Measurements from ENCODE around the gene LRRC26.
A peak's percentile ranks its signal among the peaks of the same experiment; 100 is the strongest.
"Not testable (repeated sequence)": the region's sequence is repeated elsewhere in the genome, so short reads cannot be mapped to it uniquely, and the experiment has no call there.

The LRRC26 gene

DNA sequence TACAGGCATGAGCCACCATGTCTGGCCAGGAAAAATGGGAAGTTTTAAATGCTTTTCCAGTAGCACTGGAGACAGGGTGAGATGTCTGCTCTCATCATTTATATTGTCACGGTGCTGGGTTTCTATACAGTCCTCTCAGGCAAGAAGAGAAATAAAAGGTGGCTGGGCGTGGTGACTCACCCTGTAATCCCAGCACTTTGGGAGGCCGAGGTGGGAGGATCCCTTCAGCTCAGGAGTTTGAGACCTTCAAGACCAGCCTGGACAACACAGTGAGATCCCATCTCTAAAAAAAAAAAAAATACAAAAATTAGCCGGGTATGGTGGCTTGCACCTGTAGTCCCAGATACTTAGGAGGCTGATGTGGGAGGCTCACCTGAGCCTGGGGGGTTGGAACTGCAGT is 35.7 kb downstream of the LRRC26 start:
- Histone ChIP-seq H3K27me3 (replicated peaks; ENCODE audit: control insufficient read depth, insufficient read depth, low read length, poor library complexity, severe bottlenecking) (peaks cover 20% of the 10 kb centered on the region), H3K9me3 (ENCODE audit: control insufficient read depth, low read length) (peaks cover 13% of the 10 kb centered on the region), H3K4me1 (ENCODE audit: control insufficient read depth, insufficient read depth, low read length, poor library complexity, severe bottlenecking) (peaks cover 6% of the 10 kb centered on the region), H3K27ac (ENCODE audit: insufficient read depth, low read length, poor library complexity, severe bottlenecking) (no peak overlapping the region), H3K4me3 (ENCODE audit: insufficient read depth, low read depth, low read length, poor library complexity, severe bottlenecking) (no peak overlapping the region), H3K36me3 (ENCODE audit: control insufficient read depth, insufficient read depth, low read length) (no peaks in the 10 kb centered on the region)
- DNase-seq = no peak

DNA sequence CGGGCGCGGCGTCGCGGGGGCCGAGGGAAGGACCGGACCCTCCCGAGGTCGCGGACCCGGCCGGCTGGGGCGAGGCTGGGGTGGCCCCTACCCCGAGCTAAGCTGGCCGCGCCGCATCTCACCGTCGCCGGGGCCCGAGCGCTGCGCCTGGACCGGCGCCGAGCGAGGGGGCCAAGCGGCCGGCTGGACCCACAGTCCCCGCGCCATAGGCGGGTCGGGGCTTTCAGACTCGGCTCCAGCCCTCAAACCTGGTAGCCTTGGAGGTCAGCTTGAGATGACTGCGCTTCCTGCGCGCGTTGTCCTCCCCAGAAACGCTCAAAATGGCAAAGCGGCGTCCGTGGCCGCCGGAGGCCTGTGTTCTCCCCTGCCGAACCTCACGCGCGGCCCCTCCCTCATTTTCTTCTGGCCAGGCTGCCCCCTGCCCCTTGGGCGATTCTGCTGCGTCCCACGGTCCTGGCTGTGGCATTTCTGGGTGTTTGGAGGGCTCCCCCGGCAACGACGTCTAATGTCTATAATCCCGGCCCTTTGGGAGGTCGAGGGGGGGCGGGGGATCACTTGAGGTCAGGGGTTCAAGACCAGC is 39.6 kb downstream of the LRRC26 start:
- peak overlapping the region; percentile 60 for H3K4me3 ChIP-seq (ENCODE audit: insufficient read depth, low read depth, low read length, poor library complexity, severe bottlenecking)
- peaks cover 13% of the 10 kb centered on the region for H3K9me3 ChIP-seq (ENCODE audit: control insufficient read depth, low read length)
- DNase-seq = no peak
- peaks cover 28% of the 10 kb centered on the region for H3K4me1 ChIP-seq (ENCODE audit: control insufficient read depth, insufficient read depth, low read length, poor library complexity, severe bottlenecking)
- H3K36me3 ChIP-seq (ENCODE audit: control insufficient read depth, insufficient read depth, low read length) = no peaks in the 10 kb centered on the region
- peak overlapping the region; percentile 77 for H3K27ac ChIP-seq (ENCODE audit: insufficient read depth, low read length, poor library complexity, severe bottlenecking)
- H3K27me3 ChIP-seq (replicated peaks; ENCODE audit: control insufficient read depth, insufficient read depth, low read length, poor library complexity, severe bottlenecking) = no peaks in the 10 kb centered on the region

DNA sequence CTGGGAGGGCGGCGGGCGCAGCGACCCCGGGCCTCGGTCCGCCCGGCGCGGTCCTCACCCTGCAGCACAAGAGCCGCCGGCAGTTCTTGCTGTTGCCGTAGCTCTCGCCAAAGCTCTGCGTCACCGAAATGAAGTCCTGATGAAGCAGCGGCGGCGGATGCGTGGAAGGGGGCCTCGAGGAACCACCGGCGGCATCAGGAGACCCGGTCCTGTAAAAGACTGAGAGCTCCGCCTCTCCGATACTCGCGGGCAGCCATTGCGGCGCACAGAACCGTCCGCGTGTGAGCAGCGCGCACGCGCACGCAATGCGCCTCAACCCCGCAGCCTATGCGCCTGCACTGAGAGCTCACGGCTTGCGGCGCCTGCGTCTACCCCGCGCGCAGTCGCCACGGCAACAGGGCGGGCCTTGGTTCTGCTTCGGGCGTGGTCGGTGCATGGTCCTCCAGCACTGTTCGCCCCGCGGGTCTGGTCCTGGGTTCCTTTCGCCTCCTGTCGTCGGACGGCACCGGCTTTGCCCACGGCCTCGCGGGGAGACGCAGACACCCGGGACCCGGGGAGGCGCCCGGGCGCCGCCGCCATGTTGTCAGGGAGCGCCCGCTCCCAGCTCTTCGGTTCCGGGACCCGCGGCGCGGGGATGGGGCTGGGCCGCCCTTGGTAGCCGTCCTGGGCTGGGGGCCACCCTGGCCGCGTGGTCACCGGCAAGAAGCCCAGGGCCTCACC is 40.2 kb downstream of the LRRC26 start:
- no peaks in the 10 kb centered on the region for H3K36me3 ChIP-seq (ENCODE audit: control insufficient read depth, insufficient read depth, low read length)
- H3K27ac ChIP-seq (ENCODE audit: insufficient read depth, low read length, poor library complexity, severe bottlenecking) = peak overlapping the region; percentile 77
- H3K4me3 ChIP-seq (ENCODE audit: insufficient read depth, low read depth, low read length, poor library complexity, severe bottlenecking) = peak overlapping the region; percentile 60
- no peaks in the 10 kb centered on the region for H3K27me3 ChIP-seq (replicated peaks; ENCODE audit: control insufficient read depth, insufficient read depth, low read length, poor library complexity, severe bottlenecking)
- peak; percentile 75 to 82 (median 82) for DNase-seq
- peaks cover 28% of the 10 kb centered on the region for H3K4me1 ChIP-seq (ENCODE audit: control insufficient read depth, insufficient read depth, low read length, poor library complexity, severe bottlenecking)
- H3K9me3 ChIP-seq (ENCODE audit: control insufficient read depth, low read length) = peaks cover 13% of the 10 kb centered on the region

DNA sequence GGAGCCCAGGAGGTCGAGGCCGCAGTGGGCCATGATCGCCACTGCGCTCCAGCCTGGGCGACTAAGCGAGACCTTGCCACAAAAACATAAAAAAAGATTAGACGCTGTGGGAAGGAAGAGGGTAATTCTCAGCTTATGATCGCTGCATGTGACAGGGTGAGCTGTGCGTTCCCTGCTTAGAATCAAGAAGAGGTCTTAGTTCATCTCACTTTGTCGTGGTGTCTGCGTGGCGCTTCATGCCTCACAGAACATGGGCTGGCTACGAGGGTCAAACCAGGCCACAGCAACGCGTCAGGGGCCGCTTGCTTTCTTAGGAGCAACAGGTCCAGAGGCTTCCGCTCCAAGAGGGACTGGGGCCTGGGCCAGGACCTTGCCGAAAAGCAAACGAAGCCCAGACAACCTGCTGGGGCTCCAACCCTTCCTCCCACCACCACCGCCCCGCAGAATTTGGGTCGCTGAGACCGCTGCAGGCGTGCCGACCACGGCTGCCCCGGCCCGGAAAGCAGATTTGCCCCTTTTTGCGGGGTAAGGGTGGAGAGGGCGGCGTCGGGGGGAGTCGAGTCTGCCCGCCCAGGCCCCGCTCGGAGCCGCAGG is 40.9 kb downstream of the LRRC26 start:
- no peaks in the 10 kb centered on the region for H3K27me3 ChIP-seq (replicated peaks; ENCODE audit: control insufficient read depth, insufficient read depth, low read length, poor library complexity, severe bottlenecking)
- DNase-seq = no peak
- H3K36me3 ChIP-seq (ENCODE audit: control insufficient read depth, insufficient read depth, low read length) = no peaks in the 10 kb centered on the region
- H3K4me1 ChIP-seq (ENCODE audit: control insufficient read depth, insufficient read depth, low read length, poor library complexity, severe bottlenecking) = peaks cover 28% of the 10 kb centered on the region
- peak overlapping the region; percentile 60 for H3K4me3 ChIP-seq (ENCODE audit: insufficient read depth, low read depth, low read length, poor library complexity, severe bottlenecking)
- H3K27ac ChIP-seq (ENCODE audit: insufficient read depth, low read length, poor library complexity, severe bottlenecking) = peak overlapping the region; percentile 77
- H3K9me3 ChIP-seq (ENCODE audit: control insufficient read depth, low read length) = peaks cover 13% of the 10 kb centered on the region

DNA sequence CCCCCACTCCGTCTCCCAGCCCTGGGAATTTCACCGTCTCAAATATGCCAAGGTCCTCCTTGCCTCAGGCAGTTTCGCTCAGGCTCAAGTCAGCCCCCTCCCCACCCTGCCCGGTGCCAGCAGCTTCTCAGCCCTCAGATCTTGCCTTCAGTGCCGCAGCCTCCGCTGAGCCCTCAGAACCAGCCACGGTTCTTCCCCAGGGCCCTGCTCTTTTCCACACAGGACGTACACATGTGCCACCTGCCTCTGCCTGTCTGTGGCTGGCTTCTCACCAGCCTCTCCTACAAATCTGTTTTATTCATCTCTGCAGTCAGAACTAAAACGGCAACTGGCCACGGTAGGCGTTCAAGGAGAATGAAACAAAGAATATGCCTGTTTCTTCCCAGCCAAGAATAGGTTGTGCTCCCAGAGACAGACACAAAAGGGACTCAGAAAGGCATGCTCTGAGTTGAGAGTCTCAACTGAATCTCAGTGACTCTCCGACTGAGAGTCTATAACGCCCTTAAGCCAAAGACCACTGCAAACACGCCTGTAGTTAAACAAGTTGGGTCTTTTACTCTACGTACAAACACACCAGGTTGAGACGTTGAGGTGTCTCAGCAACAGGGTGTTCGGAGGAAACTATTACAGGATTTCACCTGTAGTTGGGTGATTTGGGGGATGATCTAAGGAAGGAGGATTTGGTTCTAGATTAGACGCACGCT is 41.5 kb downstream of the LRRC26 start:
- DNase-seq = no peak
- H3K27me3 ChIP-seq (replicated peaks; ENCODE audit: control insufficient read depth, insufficient read depth, low read length, poor library complexity, severe bottlenecking) = no peaks in the 10 kb centered on the region
- peak overlapping the region; percentile 77 for H3K27ac ChIP-seq (ENCODE audit: insufficient read depth, low read length, poor library complexity, severe bottlenecking)
- H3K36me3 ChIP-seq (ENCODE audit: control insufficient read depth, insufficient read depth, low read length) = no peaks in the 10 kb centered on the region
- H3K4me1 ChIP-seq (ENCODE audit: control insufficient read depth, insufficient read depth, low read length, poor library complexity, severe bottlenecking) = peaks cover 28% of the 10 kb centered on the region
- H3K4me3 ChIP-seq (ENCODE audit: insufficient read depth, low read depth, low read length, poor library complexity, severe bottlenecking) = peak overlapping the region; percentile 60
- peaks cover 13% of the 10 kb centered on the region for H3K9me3 ChIP-seq (ENCODE audit: control insufficient read depth, low read length)

DNA sequence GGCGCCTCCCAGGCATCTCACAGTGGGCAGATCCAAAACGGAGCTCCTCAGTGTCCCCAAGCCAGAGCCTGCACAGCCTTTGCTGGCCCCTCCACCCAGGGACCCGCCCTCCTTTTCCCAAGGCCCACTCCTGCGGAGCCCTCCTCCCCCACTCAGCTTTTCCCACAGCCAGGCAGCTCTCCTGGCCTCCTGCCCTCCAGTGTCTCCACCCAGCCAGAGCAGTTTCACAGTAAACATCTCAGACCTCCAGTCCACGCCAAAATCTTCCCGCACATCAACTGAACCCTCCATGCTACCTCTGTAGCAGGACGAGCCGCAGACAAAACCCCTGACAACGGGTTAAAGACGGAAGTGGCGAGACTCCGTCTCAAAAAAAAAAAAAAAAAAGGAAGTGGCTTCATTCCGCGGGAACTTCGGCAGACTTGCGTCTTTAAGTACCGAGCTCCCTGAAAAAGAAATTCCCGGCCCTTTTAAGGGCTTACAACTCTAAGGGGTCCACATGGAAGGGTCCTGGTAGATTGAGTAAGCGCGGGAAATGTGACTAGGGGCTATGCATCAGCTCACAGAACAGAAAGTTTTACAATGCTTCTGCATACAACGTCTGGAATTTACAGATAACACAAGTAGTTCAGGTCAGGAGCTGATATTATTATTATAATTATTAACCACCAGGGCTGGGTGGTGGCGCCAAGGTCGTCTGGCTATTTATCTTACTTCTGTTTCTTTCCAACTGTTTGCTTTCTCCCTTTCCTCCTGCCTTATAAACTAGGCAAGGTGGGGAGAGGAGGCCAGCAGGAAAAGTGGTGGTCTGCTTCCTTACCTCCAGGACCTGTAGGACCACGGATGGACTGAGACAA is 42.3 kb downstream of the LRRC26 start:
- H3K27ac ChIP-seq (ENCODE audit: insufficient read depth, low read length, poor library complexity, severe bottlenecking) = peak overlapping the region; percentile 77
- no peaks in the 10 kb centered on the region for H3K36me3 ChIP-seq (ENCODE audit: control insufficient read depth, insufficient read depth, low read length)
- peaks cover 28% of the 10 kb centered on the region for H3K4me1 ChIP-seq (ENCODE audit: control insufficient read depth, insufficient read depth, low read length, poor library complexity, severe bottlenecking)
- peaks cover 13% of the 10 kb centered on the region for H3K9me3 ChIP-seq (ENCODE audit: control insufficient read depth, low read length)
- H3K27me3 ChIP-seq (replicated peaks; ENCODE audit: control insufficient read depth, insufficient read depth, low read length, poor library complexity, severe bottlenecking) = no peaks in the 10 kb centered on the region
- H3K4me3 ChIP-seq (ENCODE audit: insufficient read depth, low read depth, low read length, poor library complexity, severe bottlenecking) = peak overlapping the region; percentile 60
- DNase-seq = peak in 1 of 3 donors; percentile 34

DNA sequence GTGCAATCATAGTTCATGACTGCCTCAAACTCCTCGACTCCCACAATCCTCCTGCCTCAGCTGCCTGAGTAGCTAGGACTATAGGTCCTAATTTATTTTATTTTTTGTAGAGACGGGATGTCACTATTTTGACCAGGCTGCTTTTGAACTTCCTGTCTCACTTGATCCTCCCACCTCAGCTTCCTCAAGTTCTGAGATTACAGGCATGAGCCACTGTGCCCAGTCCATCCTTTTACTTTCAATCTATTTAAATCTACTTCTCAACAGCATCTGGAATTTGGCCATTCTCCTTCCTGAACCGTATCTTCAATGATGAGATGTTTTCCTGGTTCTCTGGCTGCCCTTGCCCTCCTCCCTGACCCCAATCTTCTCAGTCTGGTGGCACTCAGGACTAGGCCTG is 43.1 kb downstream of the LRRC26 start:
- peak overlapping the region; percentile 60 for H3K4me3 ChIP-seq (ENCODE audit: insufficient read depth, low read depth, low read length, poor library complexity, severe bottlenecking)

DNA sequence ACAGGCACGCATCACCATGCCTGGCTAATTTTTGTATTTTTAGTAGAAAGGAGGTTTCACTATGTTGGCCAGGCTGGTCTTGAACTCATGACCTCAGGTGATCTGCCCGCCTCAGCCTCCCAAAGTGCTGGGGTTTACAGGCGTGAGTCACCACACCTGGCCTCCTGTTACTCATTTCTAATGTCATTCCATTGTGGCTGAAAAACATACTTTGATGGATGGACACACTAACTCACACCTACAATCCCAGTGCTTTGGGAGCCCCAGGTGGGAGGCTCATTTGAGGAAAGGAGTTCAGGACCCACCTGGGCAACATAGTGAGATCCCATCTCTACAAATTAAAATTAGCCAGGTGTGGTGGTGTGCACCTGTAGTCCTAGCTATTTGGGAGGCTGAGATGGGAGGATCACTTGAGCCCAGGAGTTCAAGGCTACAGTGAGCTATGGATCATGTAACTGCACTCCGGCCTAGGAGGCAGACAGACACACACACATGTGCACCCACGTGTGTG is 45.8 kb downstream of the LRRC26 start:
- not testable (repeated sequence) for H3K36me3 ChIP-seq (ENCODE audit: control insufficient read depth, insufficient read depth, low read length); H3K27ac ChIP-seq (ENCODE audit: insufficient read depth, low read length, poor library complexity, severe bottlenecking); H3K9me3 ChIP-seq (ENCODE audit: control insufficient read depth, low read length); H3K27me3 ChIP-seq (replicated peaks; ENCODE audit: control insufficient read depth, insufficient read depth, low read length, poor library complexity, severe bottlenecking); H3K4me3 ChIP-seq (ENCODE audit: insufficient read depth, low read depth, low read length, poor library complexity, severe bottlenecking); DNase-seq
- H3K4me1 ChIP-seq (ENCODE audit: control insufficient read depth, insufficient read depth, low read length, poor library complexity, severe bottlenecking) = peaks cover 23% of the 10 kb centered on the region

More for the DNA sequence above, 43.1 kb downstream of the LRRC26 start:
- DNase-seq = no peak
- Histone ChIP-seq H3K9me3 (ENCODE audit: control insufficient read depth, low read length) (peaks cover 13% of the 10 kb centered on the region), H3K36me3 (ENCODE audit: control insufficient read depth, insufficient read depth, low read length) (no peaks in the 10 kb centered on the region), H3K4me1 (ENCODE audit: control insufficient read depth, insufficient read depth, low read length, poor library complexity, severe bottlenecking) (peaks cover 28% of the 10 kb centered on the region), H3K27me3 (replicated peaks; ENCODE audit: control insufficient read depth, insufficient read depth, low read length, poor library complexity, severe bottlenecking) (no peaks in the 10 kb centered on the region), H3K27ac (ENCODE audit: insufficient read depth, low read length, poor library complexity, severe bottlenecking) (peak overlapping the region; percentile 77)

DNA sequence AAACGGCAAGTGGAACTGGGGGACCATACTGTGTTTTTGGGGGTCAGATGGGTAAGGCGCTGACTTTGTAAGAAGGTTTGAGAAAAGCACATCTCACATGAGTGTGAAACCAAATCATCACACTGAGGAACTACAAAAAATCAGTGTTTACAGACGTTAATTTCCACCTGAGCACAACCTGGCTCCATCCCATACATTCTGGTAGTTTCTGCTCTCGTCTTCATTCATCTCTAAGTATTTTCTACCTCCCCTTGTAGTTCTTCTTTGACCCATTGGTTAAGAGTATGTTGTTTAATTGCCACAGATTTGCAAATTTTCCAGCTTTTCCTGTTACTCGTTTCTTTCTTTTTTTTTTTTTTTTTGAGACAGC is 46.4 kb downstream of the LRRC26 start:
- Histone ChIP-seq H3K9me3 (ENCODE audit: control insufficient read depth, low read length) (no peaks in the 10 kb centered on the region), H3K36me3 (ENCODE audit: control insufficient read depth, insufficient read depth, low read length) (no peaks in the 10 kb centered on the region), H3K4me1 (ENCODE audit: control insufficient read depth, insufficient read depth, low read length, poor library complexity, severe bottlenecking) (peaks cover 17% of the 10 kb centered on the region), H3K4me3 (ENCODE audit: insufficient read depth, low read depth, low read length, poor library complexity, severe bottlenecking) (no peak overlapping the region), H3K27ac (ENCODE audit: insufficient read depth, low read length, poor library complexity, severe bottlenecking) (no peak overlapping the region), H3K27me3 (replicated peaks; ENCODE audit: control insufficient read depth, insufficient read depth, low read length, poor library complexity, severe bottlenecking) (no peaks in the 10 kb centered on the region)
- no peak for DNase-seq

All from effector memory CD4-positive, alpha-beta T cell (primary cell).